ENCODE measurements around the gene TMEFF1.

The TMEFF1 gene

DNA sequence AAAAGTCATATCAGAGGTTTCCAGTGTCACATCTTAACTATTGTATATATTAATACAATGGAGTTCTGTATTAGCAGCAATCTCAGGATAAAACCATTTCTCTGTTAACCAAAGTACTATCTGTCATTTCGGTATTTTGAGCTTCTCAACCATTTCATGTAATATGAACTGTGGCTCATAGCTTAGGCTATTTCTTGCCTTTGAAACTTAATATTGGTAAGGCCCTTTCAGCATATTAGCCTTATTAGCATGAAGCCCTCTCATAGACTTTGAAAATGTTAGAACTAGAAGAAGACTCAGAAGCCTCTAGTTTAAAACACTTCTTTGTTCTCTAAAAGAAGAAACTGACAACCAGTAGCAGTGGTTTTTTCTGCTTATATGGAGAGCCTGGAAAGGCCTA lies 105.7 kb downstream of the TMEFF1 start:
- no peak for DNase-seq

DNA sequence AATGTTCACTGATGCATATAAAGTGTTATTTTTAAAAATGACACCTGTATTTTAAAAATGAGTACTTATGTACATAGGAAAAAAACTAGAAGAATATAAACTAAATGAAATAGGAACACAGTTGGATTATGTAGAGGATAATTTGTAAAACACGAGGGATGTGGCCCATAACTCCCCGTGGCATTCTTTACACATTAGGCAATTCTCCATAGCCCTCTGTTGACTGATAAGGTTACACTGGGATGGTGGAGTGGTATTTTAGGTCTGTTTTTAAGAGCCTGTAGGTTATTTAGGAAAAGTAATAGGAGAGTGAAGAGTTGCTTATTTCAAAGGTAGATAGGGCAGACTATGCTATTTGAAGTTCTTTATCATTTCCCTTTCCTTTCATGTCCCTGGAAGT lies 106.7 kb downstream of the TMEFF1 start:
- DNase-seq, result no peak

DNA sequence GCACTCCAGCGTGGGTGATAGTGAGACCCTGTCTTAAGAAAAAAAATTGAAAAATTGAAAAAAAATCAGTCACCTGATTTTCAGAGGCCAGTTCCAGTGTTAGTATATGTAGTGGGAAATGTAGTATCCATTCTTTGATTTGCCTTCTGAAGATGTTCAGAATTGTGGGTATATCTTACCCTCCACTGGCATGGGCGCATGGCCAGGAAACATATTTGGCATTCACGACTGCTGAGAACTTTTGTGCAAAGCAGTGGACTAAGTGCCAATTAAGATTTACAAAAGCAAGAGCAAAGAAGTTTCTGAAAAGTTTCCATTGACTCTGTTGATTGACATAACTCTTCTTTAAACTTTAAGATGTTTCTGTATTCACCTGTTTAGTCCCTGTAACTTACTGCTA lies 107.3 kb downstream of the TMEFF1 start:
- no peak for DNase-seq

GRCh38 chr9:100581081-100581480 lies 108.1 kb downstream of the TMEFF1 start:
- DNase-seq, result no peak

DNA sequence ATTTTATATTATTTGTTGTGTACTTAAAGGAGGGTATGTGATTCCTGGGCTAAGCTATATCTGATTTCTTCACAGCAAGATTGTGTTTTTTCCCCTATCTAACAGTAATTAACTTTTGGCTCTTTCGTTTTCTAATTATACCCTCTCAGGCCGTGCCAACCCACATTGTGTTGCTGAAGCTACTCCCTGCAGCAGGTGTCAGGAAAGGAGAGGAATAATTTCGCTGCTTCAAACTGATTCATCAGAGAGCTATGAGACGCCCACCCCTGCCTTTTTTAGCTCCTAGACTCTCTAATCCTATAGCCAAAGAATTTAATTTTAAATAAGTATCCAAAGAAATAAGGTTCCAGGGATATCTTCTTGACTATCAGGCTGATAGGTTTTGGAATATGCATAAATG lies 108.7 kb downstream of the TMEFF1 start:
- DNase-seq, result no peak

DNA sequence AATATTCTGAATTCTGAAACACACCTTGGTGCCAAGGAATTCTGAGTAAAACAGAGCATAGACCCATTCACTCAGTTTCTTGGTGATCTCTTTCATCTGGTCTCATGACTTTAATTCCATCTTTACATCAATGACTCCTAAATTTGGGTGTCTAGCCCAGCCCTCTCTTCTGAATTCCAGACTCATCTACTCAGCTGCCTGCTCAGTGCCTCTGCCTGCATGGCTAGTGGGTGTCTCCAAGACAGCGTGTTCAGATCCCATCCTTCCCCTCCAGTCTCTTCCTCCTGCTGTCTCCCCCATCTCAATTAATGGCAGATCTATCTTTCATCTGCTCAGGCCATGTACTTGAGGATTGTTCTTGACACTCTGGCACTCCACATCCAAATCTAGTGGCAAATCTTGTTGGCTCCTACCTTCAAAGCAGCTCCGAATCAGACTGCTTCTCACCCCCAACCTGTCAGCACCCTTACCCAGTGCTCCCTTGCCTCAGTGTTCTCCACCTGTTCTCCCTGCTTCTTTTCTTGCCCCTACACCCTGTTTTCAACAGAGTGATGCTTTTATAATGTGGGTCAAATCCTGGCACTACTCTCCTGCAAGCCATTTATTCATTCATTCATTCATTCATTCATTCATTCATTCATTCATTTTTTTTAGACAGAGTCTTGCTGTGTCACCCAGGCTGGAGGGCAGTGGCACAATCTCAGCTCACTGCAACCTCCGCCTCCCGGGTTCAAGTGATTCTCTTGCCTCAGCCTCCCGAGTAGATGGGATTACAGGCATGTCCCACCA lies 110.3 kb downstream of the TMEFF1 start:
- no peak for DNase-seq

DNA sequence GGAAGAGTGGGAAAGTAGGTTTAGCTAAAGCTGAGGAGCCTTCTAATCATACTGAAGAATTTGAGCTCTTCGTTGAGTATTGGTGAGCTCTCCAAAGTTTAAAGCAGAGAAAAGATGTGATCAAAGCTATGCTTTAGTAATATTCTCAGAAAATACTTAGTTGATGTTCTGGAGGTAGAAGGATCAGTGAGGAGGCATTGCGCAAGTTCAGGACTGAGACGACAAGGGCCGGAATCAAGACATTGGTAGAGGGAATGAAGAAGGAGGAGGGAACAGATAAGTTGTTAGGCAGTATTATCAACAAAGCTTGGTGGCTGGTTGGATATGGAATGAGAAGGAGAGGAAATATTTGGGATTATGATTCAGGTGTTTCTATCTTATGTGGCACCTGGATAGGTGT lies 112.0 kb downstream of the TMEFF1 start:
- DNase-seq, result no peak

- DNase-seq, result no peak
Measured at GRCh38 chr9:100586093-100586492, 113.1 kb downstream of the TMEFF1 start.

DNA sequence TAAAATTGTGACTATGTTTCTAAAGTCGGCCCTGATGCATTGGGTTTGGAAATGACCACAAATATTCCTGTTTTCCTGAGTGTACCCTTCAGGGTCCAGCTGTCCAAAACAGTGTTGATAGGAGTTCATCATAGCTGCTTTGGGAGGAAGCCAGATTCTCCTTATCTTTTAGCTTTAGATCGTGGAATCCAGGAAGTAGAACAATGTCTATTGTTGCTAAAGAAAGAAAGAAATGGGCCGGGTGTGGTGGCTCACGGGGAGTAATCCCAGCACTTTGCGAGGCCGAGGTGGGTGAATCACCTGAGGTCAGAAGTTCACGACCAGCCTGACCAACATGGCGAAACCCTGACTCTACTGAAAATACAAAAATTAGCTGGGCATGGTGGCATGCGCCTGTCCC lies 114.4 kb downstream of the TMEFF1 start:
- DNase-seq, result no peak

GRCh38 chr9:100589582-100589981 lies 116.6 kb downstream of the TMEFF1 start:
- DNase-seq, result no peak

- DNase-seq, result no peak
Measured at GRCh38 chr9:100590481-100590880, 117.5 kb downstream of the TMEFF1 start.

- no peak for DNase-seq
Measured at GRCh38 chr9:100591139-100591538, 118.2 kb downstream of the TMEFF1 start.

DNA sequence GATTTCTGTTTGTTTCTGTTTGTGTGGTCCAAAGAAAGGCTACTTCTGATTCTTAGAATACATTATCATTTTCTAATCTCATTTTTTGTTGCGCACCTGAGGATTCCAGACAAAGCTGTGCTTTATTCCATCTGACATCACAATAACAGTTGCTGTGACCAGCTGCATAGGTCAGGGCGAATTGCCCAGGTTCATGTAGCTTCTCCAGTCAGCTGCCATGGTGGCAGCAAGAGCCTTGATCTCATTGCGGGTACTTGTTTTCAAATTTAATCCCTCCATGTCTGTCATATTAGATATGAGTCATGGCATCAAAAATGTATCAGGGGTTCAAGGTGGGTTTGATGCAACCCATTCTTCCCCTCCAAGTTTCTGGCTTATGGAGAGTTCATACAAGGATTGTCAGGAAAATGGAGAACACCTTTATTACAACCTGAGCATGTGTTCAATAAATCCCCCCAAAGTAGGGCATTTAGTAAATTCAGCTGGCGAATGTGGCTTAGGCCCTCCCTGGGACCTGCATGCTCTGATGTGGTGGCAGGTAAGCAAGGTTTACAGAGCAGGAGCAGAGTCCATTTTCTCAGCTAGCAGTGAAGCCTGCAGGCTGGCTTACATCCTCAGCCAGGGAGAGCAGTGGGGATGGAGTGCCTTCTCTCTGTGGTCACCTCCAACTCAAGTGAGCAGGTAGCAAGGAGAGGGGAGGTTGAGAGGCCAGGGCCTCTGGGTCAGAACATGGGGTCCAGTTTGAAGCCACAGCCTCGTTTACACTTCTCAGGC lies 118.9 kb downstream of the TMEFF1 start:
- DNase-seq, result no peak

DNA sequence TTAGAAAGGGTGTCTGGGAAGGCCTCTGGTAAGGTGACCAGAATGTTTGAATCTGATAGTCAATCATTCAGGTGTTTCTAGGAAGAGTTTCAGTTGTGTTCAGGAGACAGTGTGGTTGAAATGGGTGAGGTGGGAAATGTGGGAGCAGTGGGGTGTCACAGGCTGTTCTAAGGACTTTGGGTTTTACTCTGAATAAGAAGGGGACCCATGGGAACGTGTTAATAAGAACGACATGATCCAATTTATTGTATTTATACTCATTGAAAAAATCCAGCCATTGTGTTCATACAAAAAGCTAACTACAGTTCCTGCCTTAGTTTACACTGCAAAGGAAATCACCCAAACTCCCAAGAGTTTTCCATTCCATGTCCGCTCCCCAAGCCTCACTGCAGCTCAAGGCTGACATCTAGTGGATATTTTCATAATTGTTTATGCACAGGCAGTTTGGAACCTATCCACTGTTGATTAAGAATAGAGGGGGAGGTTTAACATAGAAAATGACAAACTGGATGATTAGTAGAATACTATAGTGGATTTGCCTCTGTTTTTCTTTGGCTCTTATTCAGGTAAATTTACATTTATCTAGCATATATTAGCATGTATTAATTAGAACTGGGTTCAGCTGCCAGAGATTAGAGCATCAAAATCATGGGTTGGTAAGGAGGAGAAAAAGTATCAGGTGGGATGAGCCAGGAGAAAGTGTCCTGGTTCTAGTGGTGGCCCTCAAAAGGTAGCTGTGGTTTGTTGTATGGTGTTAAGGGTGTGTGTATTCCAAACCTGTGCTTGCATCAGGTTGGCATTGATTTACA lies 122.6 kb downstream of the TMEFF1 start:
- DNase-seq, result peak in 1 of 2 donors; percentile 32

GRCh38 chr9:100597236-100597635 lies 124.3 kb downstream of the TMEFF1 start:
- DNase-seq, result no peak

DNA sequence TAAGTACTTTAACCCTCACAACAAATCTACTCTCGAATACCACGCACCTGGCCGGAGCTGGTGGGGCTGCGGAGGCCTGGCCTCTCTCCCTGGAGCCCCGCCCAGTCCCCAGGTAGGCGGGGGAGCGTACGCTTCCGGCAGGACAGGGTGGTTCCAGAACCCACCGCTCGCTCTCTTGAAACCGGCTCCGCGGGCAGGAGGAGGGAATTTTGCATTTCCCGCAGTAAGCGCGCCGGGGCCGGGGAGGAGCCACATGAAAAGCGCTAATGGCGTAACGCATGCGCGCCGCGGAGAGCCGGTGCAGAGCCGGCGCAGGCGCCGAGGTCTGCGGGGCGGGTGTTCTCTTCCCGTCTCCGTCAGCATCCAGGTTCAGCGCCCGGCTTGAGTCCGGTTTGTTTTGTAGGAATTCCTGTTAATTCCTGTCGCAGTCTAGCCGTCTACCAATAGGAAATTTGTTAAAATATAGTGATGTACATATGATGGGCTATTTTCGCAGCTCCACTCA lies 125.7 kb downstream of the TMEFF1 start:
- peak; percentile 9 to 53 for DNase-seq

- DNase-seq, result no peak
Measured at GRCh38 chr9:100600521-100601079, 127.7 kb downstream of the TMEFF1 start.

DNA sequence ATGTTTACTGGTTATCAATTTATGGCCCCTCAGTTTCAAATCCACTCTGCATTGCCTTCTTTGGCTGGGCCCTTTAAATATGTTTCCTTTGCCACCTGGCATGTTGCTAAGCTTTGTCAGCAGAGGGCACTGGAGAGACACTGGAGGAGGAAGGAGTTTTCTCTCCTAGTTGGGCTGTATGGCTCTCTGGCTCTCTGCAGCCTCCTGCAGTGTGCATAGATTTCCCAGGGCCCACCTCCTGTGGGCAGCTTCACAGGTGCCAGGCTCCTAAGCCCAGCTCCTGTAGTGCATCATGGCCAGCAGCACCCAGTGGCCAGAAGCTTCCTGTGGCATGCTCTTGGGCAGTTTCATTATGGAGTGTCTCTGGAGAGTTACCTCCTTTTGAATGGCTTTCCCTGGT lies 128.3 kb downstream of the TMEFF1 start:
- peak in 1 of 2 donors; percentile 27 for DNase-seq

- no peak for DNase-seq
Measured at GRCh38 chr9:100602342-100602801, 129.4 kb downstream of the TMEFF1 start.

DNA sequence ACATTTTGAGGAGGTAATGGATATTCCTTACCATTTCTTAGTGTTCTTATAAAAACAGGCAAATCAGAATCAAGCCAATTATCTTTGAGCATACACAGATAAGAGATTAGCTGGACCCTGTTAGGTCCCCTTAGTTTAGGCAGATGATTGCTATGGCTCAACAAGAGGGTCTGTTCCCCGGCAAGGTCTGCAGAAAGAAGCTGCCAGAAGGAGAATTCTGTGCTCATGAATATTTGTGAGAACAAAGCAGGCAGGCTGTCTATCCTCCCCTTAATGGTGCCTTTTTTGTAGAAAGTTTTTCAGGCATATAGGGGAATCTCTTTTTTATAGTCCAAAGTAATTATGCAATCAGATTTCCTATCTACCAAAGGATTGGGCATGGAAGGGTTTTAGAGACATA lies 132.5 kb downstream of the TMEFF1 start:
- no peak for DNase-seq

DNA sequence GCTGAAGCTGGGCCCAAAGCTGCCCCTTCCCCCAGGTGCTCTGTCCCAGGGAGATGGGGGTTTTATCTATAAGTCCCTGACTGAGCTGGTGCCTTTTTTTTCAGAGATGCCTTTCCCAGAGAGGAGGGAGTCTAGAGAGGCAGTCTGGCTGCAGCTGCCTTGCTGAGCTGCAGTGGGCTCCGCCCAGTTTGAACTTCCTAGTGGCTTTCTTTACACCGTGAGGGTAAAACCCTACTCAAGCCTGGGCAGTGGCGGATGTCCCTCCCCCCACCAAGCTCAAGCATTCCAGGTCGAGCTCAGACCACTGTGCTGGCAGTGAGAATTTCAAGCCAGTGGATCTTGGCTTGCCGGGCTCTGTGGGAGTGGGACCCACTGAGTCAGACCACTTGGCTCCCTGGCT lies 146.2 kb downstream of the TMEFF1 start:
- DNase-seq, result no peak

DNA sequence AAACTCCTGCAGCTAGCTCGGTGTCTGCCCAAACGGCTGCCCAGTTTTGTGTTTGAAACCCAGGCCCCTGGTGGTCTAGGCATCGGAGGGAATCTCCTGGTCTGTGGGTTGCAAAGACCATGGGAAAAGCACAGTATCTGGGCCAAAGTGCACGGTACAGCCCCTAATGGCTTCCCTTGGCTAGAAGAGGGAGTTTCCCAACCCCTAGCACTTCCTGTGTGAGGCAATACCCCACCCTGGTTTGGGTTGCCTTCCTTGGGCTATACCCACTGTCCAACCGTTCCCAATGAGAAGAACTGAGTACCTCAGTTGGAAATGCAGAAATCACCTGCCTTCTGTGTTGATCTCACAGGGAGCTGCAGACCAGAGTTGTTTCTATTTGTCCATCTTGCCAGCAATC lies 146.7 kb downstream of the TMEFF1 start:
- no peak for DNase-seq

DNA sequence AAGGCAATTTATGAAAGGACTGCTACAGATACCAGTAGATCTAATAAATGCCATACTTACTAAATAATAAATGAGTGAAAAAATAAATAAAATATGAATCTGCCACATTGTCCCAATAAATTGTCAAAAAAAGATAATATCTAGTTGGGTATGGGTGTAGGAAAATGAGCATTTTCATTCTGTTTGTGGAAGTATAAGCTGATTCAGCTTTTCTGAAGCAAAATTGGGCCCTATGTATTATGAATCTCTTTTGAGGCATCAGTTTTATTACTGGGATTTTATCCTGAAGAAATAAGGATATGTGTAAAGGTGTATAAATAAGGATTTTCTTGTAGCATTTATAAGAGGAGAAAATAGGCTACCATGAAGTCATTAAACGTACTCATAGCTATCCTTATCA lies 151.0 kb downstream of the TMEFF1 start:
- DNase-seq, result no peak
